NCI-H345 (cell line): ENCODE measurements around the gene UBN2.

Experiments used
- DNase-seq: peaks from one replicate; lab custom pipeline; 2025; lab: John Stamatoyannopoulos, UW

The UBN2 gene

DNA sequence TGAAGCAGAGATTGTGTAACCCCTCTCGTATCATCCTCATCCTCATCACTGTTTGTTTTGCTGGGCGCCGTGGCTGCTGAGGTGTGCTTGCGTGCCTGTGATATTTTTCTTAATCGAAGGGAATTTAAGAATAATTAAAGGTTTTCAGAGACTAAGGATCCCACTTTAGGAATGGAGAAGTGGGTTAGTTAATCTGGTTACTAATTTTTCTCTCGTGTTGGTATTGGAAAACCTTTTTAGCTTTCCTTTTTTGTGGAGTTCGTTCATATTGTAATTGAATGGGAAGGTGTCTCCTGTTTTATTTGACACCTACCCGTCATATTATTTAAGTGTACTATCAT is 1.3 kb downstream of the UBN2 start:
- no peak for DNase-seq

DNA sequence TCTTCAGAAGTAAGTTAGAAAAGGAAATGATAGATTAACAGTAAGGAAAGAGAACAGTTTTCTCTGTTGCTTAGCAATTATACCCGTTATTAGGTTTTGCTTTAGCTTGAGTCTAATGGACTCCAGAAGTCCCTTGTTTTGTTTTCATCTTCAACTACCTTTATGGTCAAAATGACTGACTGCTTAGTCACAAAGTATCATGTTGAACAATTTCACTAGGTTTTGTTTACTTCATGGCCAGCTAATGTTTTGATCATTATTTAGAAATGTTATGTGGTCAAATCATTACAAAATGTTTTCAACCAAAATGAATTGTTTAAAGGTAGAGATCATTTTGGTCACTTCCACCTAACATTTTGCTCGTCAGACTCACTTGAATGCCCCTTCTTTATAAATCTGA is 1.9 kb downstream of the UBN2 start:
- no peak for DNase-seq

DNA sequence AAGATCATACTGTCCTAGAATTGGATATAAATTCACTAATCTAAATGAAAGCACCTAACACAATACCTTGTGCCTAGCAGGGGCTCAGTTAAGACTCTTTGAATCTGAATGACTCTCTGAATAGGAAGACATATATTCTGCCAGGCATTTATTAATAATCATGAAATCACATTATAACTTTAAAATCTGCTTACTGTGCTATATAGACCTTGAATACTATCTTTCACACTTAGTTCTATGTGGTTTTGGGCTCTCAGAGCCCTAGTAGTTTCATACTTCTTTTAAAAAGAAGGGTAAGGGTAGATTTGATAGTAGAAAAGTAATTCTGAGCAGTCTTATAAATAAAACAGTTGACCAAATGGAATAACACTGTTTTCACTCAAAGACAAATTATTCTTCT is 10.2 kb downstream of the UBN2 start:
- DNase-seq, result no peak

DNA sequence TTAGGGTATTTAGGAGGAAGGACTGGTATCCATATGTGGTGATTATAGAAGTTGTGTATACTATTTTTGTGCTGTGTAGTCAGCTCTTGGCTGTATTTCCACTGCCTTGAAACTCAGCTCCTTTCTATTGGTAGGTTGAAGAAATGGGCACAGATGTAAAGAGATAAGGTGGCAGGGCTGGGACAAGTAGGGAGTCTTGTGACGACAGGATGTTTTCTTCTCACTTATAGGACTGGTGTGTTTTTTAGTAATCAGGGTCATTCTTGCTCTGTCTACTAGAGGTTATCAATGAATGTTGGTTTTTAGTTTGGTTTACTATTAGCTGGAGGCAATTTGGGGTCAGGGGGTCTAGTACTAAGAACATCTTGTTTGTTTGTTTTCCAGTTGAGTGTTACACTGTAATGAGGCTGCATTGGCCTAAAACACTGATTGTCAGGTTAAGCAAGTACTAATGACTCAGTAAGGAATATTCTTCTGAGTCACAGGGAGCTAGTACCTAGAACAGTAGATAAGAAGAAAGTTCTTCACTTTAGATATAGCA is 11.8 kb downstream of the UBN2 start:
- no peak for DNase-seq

DNA sequence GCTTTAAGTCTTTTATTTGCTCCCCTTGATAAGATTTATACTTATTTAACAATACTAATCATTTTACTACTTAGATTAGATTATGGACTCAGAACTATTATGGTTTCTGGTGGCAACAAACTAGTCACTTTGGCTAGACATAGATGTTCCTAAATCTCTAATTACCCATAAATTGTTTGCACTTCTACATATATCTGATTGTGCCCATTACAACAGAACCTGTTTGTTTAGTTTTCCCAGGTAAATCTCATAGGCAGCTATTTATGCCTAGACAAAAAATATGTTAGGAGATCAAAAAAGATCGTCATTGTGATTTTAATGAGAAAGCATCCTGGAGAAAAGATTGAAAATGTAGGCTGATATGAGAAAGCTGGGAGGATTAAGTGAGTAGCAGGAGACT is 14.4 kb downstream of the UBN2 start:
- no peak for DNase-seq

DNA sequence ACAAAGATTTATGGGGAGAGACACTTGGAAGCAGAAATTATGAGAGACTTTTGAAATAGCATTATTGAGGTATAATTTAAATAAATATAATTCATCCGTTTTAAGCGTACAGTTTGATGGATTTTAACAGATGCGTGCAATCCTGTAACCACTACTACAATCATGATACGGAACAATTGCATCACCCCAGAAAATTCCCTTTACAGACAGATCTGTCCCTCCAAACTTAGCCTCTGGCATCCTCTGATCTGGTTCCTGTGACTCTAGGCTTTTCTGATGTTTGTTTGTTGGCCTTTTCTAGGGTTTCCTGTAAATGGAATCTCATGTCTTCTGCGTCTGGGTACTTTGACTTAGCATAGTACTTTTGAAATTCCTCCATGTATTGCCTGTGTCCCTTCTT is 15.5 kb downstream of the UBN2 start:
- DNase-seq, result no peak

DNA sequence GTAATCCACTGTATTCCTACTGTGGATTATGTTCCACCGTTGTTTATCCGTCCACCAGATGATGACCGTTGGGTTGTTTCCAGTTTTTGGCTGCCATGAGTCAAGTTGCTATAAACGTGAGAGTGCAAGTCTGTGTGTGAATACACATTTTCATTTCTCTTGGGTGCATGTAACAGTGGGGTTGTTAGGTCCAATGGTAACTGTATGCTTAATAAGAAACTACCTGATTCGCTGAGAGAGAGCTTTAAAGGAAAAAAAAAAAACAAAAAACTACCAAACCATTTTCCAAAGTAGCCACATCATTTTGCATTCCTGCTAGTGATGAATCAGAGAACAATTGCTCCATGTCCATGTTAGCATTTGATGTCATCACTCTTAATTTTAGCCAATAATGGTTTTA is 15.9 kb downstream of the UBN2 start:
- no peak for DNase-seq

DNA sequence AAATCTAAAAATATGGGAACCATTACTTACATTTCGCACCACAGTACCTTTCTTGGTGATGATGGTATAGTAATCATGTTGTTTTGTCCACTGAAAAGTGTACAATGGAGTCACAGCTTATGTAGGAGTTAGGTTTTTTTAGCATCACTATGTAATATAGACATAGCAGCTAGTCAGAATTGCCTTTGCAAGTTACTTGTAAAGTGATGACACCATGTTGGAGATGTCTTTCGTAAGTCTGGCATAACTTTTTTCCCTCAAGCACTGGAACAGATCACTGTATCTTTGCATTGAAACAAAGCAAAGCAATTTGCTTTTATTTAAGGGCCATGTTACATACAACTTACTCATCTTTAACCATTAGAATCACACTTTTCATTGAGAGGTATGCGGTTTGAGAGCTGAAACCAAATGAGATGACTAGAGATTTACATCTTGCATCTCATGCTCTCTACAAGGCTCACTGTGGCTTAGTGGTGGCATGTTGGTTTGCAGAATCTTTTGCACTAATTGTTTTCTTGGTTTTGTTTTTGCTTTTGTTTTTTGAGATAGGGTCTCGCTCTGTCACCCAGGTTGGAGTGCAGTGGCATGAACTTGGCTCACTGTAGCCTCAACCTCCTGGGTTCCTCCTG is 18.3 kb downstream of the UBN2 start:
- no peak for DNase-seq

DNA sequence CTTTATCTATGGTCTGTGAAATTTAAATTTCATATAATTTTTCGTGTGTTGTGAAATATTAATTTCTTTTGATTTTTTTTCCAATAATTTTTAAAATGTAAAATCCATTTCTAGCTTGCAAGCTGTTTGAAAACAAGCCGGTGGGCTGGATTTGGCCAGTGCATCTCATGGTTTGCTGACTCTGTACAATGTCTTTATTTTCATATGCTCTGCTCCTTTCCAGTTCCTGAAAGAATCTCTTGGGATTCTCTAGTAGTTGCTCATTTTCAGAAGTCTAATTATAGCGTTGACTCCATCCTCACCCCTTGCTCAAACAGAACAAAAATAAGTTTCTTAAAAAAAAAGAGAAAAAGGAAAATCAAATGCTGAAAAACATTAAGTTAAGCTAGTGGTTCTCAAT is 21.4 kb downstream of the UBN2 start:
- no peak for DNase-seq

DNA sequence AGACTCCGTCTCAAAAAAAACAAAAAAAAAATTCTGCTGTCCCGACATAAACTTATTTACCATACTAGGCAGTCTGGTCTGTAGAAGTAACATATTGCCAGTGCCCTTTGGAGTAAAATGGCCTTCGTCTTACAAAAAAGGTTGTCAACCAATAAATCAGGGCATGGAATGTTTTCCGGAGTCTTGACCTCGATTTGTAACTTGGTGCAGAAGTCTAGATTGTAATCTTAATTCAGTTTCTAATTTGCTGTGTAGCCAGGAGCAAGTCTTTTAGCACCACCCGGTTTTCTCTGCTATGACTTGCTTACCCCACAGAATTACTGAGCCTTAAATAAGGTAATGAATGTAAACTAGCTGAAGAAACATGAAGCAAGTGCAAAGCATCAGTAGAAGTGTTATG is 23.2 kb downstream of the UBN2 start:
- DNase-seq, result no peak

DNA sequence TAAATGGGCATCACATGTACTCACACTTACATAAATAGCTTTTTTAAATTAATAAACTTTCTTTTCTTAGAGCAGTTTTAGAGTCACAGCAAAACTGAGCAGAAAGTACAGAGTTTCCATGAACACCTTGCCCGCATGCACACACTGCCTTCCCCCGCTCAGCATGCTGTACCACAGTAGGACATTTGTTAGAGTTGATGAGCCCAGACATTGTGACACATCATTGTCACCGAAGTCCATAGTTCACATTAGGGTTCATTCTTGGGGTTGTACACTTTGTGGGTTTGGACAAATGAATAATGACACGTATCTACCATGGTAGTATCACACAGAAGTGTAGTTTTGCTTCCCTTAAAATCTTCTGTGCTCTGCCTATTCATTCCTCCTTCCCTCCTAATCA is 23.7 kb downstream of the UBN2 start:
- no peak for DNase-seq

DNA sequence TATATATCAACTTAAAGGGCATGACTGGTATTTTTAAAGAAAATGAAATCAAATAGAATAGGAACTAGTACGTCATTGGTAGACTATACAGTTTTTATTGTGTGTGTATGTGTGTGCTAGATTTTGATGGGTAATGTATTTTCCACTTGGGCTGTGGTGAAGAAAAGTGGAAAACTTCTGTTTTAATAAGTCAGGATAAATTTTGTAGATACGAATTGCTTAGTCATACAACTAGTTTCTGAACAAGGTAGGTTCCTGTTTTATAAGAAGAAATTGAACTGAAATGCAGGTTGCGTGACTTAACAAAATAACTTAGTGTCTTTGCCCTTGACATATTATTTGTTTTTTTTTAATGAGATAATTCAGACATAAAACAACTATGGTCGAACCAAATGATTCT is 24.3 kb downstream of the UBN2 start:
- DNase-seq, result no peak

DNA sequence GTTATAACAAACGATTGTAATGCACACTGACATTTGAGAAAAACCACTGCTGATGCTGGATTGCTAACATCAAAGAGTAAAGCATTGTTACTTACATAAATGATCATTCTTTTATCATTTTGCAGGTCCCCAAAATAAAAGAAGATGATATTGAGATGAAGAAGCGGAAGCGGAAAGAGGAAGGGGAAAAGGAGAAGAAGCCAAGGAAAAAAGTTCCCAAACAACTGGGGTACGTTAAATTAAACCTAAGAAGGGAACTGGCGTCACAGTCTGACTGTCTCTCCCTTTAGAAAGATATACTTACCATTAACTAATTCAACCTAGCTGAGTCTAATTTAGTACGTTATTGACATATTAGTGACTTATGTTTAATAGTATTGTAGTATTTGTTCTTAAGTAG is 28.1 kb downstream of the UBN2 start:
- no peak for DNase-seq

DNA sequence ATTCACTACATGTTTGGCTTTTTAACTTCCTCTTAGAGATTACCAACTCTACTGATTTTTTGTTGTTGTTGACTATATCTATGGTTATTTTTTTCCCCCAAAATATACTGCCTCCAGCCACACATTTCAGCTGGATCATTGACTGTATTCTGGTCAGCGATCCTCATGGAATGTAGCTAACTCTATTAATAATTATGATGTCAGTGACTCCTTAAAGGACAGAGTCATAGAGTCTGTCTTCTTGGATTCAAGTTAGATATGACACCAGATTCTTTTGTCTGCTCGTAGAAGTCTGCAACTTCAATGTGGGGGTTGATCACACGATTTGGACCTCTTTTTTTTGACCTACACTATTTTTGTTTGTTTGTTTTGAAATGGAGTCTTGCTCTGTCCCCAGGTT is 33.2 kb downstream of the UBN2 start:
- no peak for DNase-seq

DNA sequence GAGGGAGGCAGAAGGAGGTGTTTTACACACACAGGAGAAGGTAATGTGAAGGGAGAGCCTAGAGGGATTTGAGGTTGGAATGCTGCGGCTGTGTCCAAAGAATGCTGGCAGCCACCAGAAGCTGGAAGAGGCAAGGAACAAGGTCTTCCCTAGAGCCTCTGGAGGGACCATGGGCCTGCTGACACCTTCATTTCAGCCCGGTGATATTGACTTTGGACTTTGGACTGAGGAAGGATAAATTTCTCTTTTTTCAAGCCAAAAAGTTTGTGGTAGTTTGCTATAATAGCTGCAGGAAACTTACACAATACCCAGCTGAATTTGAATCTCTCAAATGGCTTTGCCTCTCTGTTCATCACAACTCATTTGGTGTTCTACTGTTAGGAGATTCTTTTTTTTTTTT is 34.6 kb downstream of the UBN2 start:
- DNase-seq, result no peak

DNA sequence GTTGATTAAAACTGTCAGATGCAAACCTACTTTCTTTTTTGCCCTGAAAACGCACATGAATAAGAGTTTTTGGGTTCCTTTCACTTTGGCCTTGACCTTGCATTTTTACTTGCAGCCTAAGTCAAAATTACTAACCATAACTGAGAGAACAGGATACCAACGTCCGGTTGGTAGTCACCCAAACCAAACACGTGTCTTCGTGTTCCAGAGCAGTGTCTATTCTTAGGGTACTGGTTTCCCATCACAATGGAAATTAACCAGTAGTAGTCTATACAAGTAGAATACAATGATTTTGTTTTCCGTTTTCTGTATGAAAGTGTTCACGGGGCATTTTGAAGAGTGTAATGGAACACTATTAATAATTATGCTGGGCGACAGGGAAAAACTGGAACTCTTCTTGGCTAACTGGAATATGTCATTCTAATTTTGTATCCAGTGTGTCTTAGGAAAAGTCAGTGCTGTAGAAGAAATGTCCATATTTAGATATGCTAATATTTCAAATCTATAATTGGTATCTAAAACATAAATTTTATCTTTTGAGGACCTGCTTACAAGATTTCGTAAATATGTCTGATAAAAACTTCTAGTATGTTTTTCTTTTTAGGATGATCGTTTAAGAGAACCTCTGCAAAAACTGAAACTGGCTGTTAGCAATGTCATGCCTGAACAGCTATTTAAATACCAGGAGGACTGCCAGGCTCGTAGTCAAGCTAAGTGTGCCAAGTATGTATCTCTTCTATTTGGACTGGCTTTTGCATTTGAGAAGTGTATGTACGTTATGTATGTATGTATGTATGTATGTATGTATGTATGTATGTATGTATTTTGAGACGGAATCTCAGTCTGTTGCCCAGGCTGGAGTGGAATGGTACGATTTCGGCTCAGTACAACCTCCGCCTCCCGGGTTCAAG is 40.9 kb downstream of the UBN2 start:
- DNase-seq, result no peak

DNA sequence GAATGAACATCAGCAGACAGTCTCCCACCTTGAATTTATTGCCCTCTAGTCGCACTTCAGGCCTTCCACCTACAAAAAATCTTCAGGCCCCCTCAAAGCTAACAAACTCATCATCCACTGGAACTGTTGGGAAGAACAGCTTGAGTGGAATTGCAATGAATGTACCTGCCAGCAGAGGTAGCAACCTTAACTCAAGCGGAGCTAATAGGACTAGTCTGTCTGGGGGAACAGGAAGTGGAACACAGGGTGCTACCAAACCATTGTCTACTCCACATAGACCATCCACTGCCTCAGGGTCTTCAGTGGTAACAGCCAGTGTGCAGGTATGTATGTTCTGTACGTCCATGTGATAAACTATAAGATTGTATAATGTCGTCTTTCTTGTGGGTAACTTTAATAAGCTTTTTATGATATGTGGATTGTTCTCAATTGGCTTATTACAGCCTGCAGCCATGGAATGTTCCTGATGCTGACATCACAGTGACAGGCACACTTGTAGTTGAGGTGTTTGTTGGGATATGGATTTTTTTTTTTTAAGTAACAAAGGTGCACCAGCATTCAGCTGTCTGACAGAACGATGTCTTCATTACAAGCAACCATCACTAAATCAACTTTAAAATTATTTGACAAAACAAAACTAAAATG is 53.3 kb downstream of the UBN2 start:
- no peak for DNase-seq

DNA sequence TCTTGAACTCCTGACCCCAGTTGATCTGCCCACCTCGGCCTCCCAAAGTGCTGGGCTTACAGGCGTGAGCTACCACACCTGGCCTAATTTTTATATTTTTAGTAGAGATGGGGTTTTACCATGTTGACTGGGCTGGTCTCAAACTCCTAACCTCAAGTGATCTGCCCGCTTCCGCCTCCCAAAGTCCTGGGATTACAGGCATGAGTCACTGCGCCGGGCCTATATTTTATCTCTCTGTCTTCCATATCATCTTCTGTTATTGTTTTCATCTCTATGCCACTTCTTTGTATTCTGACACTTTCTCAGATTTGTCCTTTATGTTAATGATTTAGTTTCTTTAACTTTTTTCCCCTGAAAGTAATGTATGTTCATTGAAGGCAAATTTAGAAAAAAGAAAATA is 55.1 kb downstream of the UBN2 start:
- no peak for DNase-seq

DNA sequence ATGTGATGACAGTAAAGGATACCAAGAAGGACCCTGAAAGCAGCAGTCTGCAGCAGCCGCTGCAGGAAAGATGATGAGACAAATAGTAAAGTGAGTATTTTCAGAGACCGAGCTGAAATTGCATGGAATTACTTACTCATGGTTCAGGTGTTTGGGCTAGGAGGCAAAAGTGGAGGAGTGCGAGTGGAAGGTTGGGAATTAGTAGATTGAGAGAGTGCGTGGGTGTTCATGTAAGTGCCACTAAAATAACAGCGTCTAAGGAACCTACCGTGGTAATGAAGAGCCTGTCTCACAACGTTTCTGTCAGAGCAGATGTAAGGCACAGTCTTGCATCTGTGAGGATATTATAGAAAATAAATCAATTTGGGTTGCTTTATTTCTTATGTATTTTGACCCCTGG is 61.8 kb downstream of the UBN2 start:
- no peak for DNase-seq

DNA sequence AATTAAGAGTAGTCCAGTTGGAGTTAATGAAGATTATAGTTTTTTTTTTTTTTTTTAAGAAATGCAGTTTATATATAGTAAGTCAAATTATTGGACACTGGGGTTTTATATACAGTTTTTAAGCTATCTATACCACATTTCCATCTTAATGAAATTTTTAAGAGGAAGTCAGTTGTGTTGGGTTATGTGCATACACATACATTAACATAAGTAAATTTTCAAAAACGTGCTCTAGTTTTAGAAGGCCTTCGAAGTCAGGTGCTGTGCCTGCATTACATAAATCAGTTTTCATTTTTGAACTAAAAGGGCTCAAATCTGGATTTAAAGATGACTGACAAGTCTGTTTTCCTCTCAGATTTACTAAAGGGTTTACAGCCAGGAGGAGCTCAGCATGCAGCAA is 62.5 kb downstream of the UBN2 start:
- no peak for DNase-seq

DNA sequence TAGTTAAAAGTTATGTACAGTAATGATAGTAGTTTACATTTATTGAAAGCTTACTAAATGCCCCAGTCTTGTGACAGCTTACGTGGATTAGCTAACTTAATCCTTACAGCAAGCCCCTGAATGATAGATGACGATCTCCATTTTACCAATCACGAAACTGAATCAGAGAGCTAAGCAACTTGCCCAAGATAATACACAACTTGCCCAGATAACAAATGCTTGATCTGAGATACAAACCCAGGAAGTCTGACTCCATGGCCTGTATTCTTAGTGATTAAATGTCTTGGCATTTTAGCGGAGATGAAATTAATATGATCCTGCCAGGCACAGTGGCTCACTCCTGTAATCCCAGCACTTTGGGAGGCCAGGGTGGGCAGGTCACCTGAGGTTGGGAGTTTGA is 63.2 kb downstream of the UBN2 start:
- DNase-seq, result no peak

DNA sequence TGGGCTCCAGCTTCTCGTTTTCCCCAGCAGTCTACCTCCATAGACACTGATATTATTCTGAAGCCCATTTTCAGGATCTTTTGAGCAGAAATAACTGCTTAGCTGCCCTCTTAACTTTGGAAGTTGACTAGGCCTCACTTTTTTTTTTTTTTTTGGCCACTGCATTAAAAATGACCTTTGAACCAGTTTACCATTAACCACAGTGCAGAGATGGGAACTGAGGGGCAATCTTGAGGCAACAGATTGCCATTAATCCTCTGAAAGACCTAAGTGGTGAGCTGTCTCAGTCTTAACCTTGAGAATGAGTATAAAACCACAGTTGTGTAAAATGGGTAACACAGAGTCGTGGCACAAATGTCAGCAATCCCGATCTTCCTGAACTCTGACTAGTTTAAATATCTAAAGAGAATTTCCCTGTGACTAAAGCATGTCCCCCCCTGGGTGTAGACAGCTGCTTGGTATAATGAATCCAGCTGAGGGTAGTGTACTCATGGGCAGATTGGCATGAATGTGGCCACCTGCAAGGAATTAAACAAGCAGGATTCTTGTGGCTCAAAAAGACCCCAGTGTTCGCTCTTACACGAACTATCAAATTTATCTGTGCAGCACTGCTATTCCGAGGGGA is 64.0 kb downstream of the UBN2 start:
- DNase-seq, result no peak

DNA sequence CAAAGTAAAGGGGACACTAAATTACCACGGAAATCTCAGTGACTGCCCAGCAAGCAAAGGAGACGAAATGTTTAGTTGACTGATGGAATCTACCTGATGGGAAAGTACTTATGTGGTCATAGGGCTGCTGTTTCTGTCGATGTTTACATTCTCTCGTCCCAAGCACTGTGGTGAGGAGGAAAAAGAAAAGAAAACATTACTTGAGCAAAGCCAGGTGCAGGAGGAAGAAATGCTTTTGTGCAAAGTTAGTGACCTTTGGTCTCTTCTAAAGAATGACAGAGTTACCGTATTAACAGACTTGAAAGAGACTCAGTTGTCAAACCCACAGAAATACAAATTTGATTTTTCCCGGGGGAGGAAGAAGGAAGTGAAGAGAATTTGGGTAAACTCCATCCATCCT is 66.8 kb downstream of the UBN2 start:
- no peak for DNase-seq
